Ectodermal cell (in vitro differentiated cells): ENCODE data around the gene DR1.

Experiments used
- H3K27ac ChIP-seq: 2 replicates; pipeline ENCODE4 v1.7.0; 2013; ENCODE audit warnings: mild to moderate bottlenecking, low read depth, low read length; ENCODE audit not compliant: insufficient read depth, poor library complexity, severe bottlenecking
- H3K27me3 ChIP-seq: 2 replicates; pipeline ENCODE4 v1.7.0; 2013; ENCODE audit warnings: mild to moderate bottlenecking, low read length; ENCODE audit not compliant: insufficient read depth, control insufficient read depth, poor library complexity, severe bottlenecking
- H3K36me3 ChIP-seq: one replicate; pipeline ENCODE4 v1.7.0; 2013; ENCODE audit warnings: low read length; ENCODE audit not compliant: control insufficient read depth, insufficient read depth
- H3K4me1 ChIP-seq: one replicate; pipeline ENCODE4 v1.7.0; 2013; ENCODE audit warnings: low read length; ENCODE audit not compliant: control insufficient read depth, insufficient read depth
- H3K4me3 ChIP-seq: 2 replicates; pipeline ENCODE4 v1.7.0; 2013; ENCODE audit warnings: low read depth, low read length, control low read depth; ENCODE audit not compliant: insufficient read depth
- H3K9me3 ChIP-seq: 2 replicates; pipeline ENCODE4 v1.7.0; 2013; ENCODE audit warnings: mild to moderate bottlenecking, low read length, moderate library complexity; ENCODE audit not compliant: control insufficient read depth
- WGBS, 2 experiments: methylation state at CpG; one replicate each; pipeline ENCODE4 v1.1.7; 2013; ENCODE audit warnings: missing lambda C conversion rate in 2 of 2; 5-methylcytosine and 5-hydroxymethylcytosine counted together

DR1 gene

GRCh38 chr1:93339171-93339697, 6.5 kb upstream of the DR1 start:
- Histone ChIP-seq H3K27me3 (no peaks in the 10 kb centered on the region), H3K27ac (no peak overlapping the region), H3K4me1 (no peaks in the 10 kb centered on the region), H3K36me3 (peaks cover 14% of the 10 kb centered on the region), H3K9me3 (no peaks in the 10 kb centered on the region), H3K4me3 (no peak overlapping the region)
- 46 to 55% methylated on average over 3 of the region's 3 CpGs for WGBS, 2 experiments

- Histone ChIP-seq H3K4me3 (no peak overlapping the region), H3K9me3 (no peaks in the 10 kb centered on the region), H3K27ac (no peak overlapping the region), H3K4me1 (no peaks in the 10 kb centered on the region), H3K27me3 (no peaks in the 10 kb centered on the region), H3K36me3 (peaks cover 14% of the 10 kb centered on the region)
Measured at GRCh38 chr1:93340090-93340489, 5.6 kb upstream of the DR1 start.

- no peak overlapping the region for H3K27ac ChIP-seq
- H3K27me3 ChIP-seq = no peaks in the 10 kb centered on the region
- H3K36me3 ChIP-seq = no peaks in the 10 kb centered on the region
- 89 to 95% methylated on average over 5 of the region's 6 CpGs for WGBS, 2 experiments
- no peaks in the 10 kb centered on the region for H3K9me3 ChIP-seq
- no peaks in the 10 kb centered on the region for H3K4me1 ChIP-seq
- no peak overlapping the region for H3K4me3 ChIP-seq
Measured at GRCh38 chr1:93344484-93344883, 1.2 kb upstream of the DR1 start.

GRCh38 chr1:93344886-93345632, 648 bp upstream of the DR1 start:
- Histone ChIP-seq H3K27me3 (no peaks in the 10 kb centered on the region), H3K9me3 (no peaks in the 10 kb centered on the region), H3K36me3 (no peaks in the 10 kb centered on the region), H3K27ac (peak overlapping the region; percentile 93), H3K4me1 (no peaks in the 10 kb centered on the region), H3K4me3 (peak overlapping the region; percentile 87)
- 17 to 25% methylated on average over 11 to 12 of the region's 12 CpGs for WGBS, 2 experiments

- peak overlapping the region; percentile 87 for H3K4me3 ChIP-seq
- no peaks in the 10 kb centered on the region for H3K4me1 ChIP-seq
- H3K9me3 ChIP-seq = no peaks in the 10 kb centered on the region
- H3K27me3 ChIP-seq = no peaks in the 10 kb centered on the region
- WGBS, 2 experiments = 1% methylated on average over 22 of the region's 22 CpGs
- H3K36me3 ChIP-seq = no peaks in the 10 kb centered on the region
- H3K27ac ChIP-seq = peak overlapping the region; percentile 93
Measured at GRCh38 chr1:93346421-93346993, 800 bp downstream of the DR1 start.

- Histone ChIP-seq H3K9me3 (no peaks in the 10 kb centered on the region), H3K27me3 (no peaks in the 10 kb centered on the region), H3K36me3 (no peaks in the 10 kb centered on the region), H3K4me1 (no peaks in the 10 kb centered on the region), H3K27ac (no peak overlapping the region), H3K4me3 (peak overlapping the region; percentile 87)
- WGBS, 2 experiments = 7% methylated on average over 11 to 12 of the region's 12 CpGs
Measured at GRCh38 chr1:93347334-93347899, 1.7 kb downstream of the DR1 start.

GRCh38 chr1:93348104-93348728, 2.5 kb downstream of the DR1 start:
- no peak overlapping the region for H3K27ac ChIP-seq
- WGBS, 2 experiments = no CpG with 5 or more reads among the region's 2 CpGs
- no peaks in the 10 kb centered on the region for H3K27me3 ChIP-seq
- peak overlapping the region; percentile 87 for H3K4me3 ChIP-seq
- no peaks in the 10 kb centered on the region for H3K4me1 ChIP-seq
- H3K9me3 ChIP-seq = no peaks in the 10 kb centered on the region
- H3K36me3 ChIP-seq = no peaks in the 10 kb centered on the region

GRCh38 chr1:93349231-93350135, 3.8 kb downstream of the DR1 start:
- H3K36me3 ChIP-seq = no peaks in the 10 kb centered on the region
- no peaks in the 10 kb centered on the region for H3K9me3 ChIP-seq
- H3K4me1 ChIP-seq = no peaks in the 10 kb centered on the region
- no peak overlapping the region for H3K4me3 ChIP-seq
- 83 to 90% methylated on average over 5 to 7 of the region's 7 CpGs for WGBS, 2 experiments
- H3K27ac ChIP-seq = no peak overlapping the region
- H3K27me3 ChIP-seq = no peaks in the 10 kb centered on the region

- Histone ChIP-seq H3K27me3 (no peaks in the 10 kb centered on the region), H3K36me3 (no peaks in the 10 kb centered on the region), H3K27ac (no peak overlapping the region), H3K9me3 (no peaks in the 10 kb centered on the region), H3K4me1 (no peaks in the 10 kb centered on the region), H3K4me3 (no peak overlapping the region)
- WGBS, 2 experiments = 100% methylated on average over 1 of the region's 1 CpG; no CpG with 5 or more reads in 1 of the 2 experiments
Measured at GRCh38 chr1:93350322-93350721, 4.6 kb downstream of the DR1 start.
